AG04450 (cell line): ENCODE measurements around the gene COL25A1. TPM values are rescaled to one million over a fixed set of nuclear protein-coding genes. Genes with fewer than 3 reads are reported as not detected.

Source experiments
- CTCF ChIA-PET: fragments of 300-600, 350-600 bp; formaldehyde crosslinking; extraction: SDS; loops from one replicate; lab custom pipeline; 2022; ENCODE audit warnings: antibody characterized with exemption, inconsistent platforms; lab: Charles Lee
- POLR2A ChIA-PET: fragments of 350-600 bp; formaldehyde crosslinking; extraction: SDS; loops from one replicate; lab custom pipeline; 2021; ENCODE audit warnings: antibody characterized with exemption, inconsistent platforms; lab: Yijun Ruan, JAX
- DNase-seq: peaks from one replicate; pipeline ENCODE4 v3.0.0-alpha.2; 2011; ENCODE audit warnings: low read depth, low spot score
- H3K27ac ChIP-seq: one replicate; pipeline ENCODE4 v1.5.1; 2012; ENCODE audit warnings: low read depth, low read length, control low read depth
- H3K27me3 ChIP-seq: one replicate; pipeline ENCODE4 v1.6.0; 2012; ENCODE audit warnings: low read length; ENCODE audit not compliant: control insufficient read depth, insufficient read depth
- H3K4me3 ChIP-seq: 2 replicates; pipeline ENCODE4 v1.5.1; 2011; ENCODE audit warnings: mild to moderate bottlenecking, low read depth, low read length, control low read depth
- H3K9me3 ChIP-seq: 2 replicates; pipeline ENCODE4 v1.5.1; 2012; ENCODE audit warnings: low read length; ENCODE audit not compliant: control insufficient read depth, insufficient read depth
- polyA plus RNA-seq: library from polyadenylated mRNA; depleted of rRNA; stranded (reverse); fragments of >200 nt; gene quantifications from 2 replicates; pipeline ENCODE4 v1.2.3, GENCODE V29; 2011
- TF ChIP-seq, protein P1 (sequence below): IDR thresholded peaks from 2 replicates; pipeline ENCODE4 v1.5.1; 2011; ENCODE audit warnings: low read depth, low read length, control low read depth, inconsistent platforms

Gene COL25A1
- polyA plus RNA-seq, 1 experiment, result not detected

DNA sequence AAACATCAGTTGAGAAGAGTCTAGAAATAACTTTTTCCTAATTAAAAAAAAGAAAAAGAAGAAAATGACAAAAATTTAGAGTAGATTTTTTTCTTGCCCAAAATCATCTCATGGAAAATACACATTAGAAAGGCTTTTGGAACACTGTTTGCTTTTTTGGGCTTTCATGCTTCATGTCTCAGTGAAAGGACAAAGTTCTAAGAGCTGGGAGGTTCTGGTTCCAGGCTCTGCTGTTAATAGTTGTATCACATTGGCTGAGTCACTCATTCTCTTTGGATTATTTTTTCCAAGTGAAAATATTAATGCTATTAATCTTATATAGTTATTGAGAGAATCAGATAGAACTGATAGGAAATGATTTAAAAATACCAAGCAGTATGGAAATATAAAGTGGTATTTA, 506.7 kb downstream of the COL25A1 start:
- Histone ChIP-seq H3K4me3 (no peak overlapping the region), H3K27ac (no peak overlapping the region), H3K27me3 (no peaks in the 10 kb centered on the region), H3K9me3 (no peaks in the 10 kb centered on the region)
- no peak for DNase-seq
- TF ChIP-seq, protein P1, sequence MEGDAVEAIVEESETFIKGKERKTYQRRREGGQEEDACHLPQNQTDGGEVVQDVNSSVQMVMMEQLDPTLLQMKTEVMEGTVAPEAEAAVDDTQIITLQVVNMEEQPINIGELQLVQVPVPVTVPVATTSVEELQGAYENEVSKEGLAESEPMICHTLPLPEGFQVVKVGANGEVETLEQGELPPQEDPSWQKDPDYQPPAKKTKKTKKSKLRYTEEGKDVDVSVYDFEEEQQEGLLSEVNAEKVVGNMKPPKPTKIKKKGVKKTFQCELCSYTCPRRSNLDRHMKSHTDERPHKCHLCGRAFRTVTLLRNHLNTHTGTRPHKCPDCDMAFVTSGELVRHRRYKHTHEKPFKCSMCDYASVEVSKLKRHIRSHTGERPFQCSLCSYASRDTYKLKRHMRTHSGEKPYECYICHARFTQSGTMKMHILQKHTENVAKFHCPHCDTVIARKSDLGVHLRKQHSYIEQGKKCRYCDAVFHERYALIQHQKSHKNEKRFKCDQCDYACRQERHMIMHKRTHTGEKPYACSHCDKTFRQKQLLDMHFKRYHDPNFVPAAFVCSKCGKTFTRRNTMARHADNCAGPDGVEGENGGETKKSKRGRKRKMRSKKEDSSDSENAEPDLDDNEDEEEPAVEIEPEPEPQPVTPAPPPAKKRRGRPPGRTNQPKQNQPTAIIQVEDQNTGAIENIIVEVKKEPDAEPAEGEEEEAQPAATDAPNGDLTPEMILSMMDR, result no peak
- POLR2A ChIA-PET, result no interaction called here
- CTCF ChIA-PET, result no interaction called here

DNA sequence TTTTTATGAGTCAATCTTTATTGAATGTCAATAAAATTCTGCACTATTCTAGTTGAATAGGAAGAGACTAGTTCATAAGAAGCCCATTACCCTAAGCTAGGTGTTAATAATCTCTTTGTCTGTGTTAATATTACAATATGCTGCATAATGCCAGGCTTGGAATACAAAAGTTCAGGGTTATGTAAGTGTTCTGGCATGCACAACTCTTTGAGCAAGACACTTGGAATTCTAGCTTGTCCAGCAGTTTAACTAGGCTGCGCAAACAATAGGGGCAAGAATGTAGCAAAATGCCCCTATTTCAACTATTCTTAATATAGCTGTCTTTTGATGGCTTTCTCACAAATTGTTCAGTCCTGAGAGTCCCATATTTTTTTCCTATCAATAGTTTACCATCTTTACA, 508.3 kb downstream of the COL25A1 start:
- ChIA-PET POLR2A (no interaction called here), CTCF (interaction anchor here (0.9 kb wide), 1 partner anchor 612 kb away, joined by 3 read pairs; no protein-coding TSS in a partner anchor)
- Histone ChIP-seq H3K4me3 (no peak overlapping the region), H3K9me3 (no peaks in the 10 kb centered on the region), H3K27me3 (no peaks in the 10 kb centered on the region), H3K27ac (no peak overlapping the region)
- TF ChIP-seq, protein P1, result no peak
- no peak for DNase-seq

DNA sequence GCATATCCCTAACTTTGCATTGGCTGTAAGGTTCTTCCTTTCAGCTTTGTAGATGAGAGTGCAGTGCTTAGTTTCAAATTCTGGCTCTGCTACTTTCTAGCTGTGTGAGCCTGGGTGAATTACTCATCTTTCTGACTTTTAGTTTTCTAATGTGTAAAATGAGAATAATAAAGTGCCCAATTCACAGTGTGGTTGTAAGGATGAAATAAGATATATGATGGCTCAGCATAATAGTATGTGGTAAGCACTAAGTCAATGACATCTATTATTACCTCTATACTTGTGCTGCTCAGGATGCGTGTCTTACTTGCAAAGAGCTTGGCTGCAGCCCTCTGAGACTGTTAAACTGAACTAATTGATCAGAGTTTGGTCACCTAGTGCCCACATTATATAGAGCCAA, 509.0 kb downstream of the COL25A1 start:
- Histone ChIP-seq H3K4me3 (no peak overlapping the region), H3K9me3 (no peaks in the 10 kb centered on the region), H3K27ac (no peak overlapping the region), H3K27me3 (no peaks in the 10 kb centered on the region)
- POLR2A ChIA-PET, result no interaction called here
- CTCF ChIA-PET, result interaction anchor here (0.9 kb wide), 1 partner anchor 612 kb away, joined by 3 read pairs; no protein-coding TSS in a partner anchor
- no peak for DNase-seq
- TF ChIP-seq, protein P1, result no peak

DNA sequence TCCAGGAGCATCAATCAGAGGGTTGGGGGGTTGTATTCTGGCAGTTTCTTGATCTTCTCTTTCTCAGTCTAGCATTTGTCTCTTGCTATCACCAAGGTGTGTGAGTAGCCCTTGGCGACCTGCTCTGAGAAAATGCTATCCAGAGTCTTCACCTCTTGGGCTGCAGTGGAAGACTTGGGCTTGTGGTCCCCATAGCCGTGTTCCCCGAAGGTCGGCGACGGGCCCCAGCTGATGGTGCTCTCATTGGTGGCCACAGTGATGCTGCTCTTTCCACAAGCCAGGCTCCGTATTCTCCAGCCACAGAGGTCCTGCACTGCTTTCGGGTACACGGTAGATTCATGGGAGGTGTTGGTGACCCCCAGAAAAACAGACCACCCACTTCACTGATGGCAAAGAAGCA, 513.7 kb downstream of the COL25A1 start:
- TF ChIP-seq, protein P1, result no peak
- POLR2A ChIA-PET, result no interaction called here
- CTCF ChIA-PET, result no interaction called here
- DNase-seq, result no peak
- no peaks in the 10 kb centered on the region for H3K9me3 ChIP-seq
- no peak overlapping the region for H3K27ac ChIP-seq
- no peak overlapping the region for H3K4me3 ChIP-seq
- no peaks in the 10 kb centered on the region for H3K27me3 ChIP-seq

DNA sequence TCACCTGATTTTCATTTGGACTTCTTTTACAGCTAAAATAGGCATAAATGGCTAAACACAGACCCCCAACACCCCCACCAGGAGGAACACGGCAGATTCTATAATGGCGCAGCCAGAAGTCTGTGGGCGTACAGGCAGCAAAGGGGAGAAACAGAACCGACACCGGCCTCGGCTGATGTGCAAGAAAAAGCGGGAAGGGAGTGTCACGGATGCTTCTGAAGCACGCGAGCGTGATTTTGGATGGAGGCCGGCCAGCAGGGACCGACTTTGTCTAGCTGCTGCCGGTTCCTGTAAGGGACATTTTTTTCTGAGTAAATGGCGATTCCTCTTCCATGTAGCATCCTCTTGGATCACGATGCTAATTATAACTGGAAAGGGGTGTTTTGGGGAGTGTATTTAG, 514.7 kb downstream of the COL25A1 start:
- ChIA-PET CTCF (no interaction called here), POLR2A (no interaction called here)
- TF ChIP-seq, protein P1, result no peak
- H3K27ac ChIP-seq, result no peak overlapping the region
- DNase-seq, result no peak
- no peak overlapping the region for H3K4me3 ChIP-seq
- no peaks in the 10 kb centered on the region for H3K27me3 ChIP-seq
- no peaks in the 10 kb centered on the region for H3K9me3 ChIP-seq
